ENCODE measurements around the gene IL5RA. TPM values are rescaled to one million over a fixed set of nuclear protein-coding genes. Genes with fewer than 3 reads are reported as not detected.

The IL5RA gene, protein sequence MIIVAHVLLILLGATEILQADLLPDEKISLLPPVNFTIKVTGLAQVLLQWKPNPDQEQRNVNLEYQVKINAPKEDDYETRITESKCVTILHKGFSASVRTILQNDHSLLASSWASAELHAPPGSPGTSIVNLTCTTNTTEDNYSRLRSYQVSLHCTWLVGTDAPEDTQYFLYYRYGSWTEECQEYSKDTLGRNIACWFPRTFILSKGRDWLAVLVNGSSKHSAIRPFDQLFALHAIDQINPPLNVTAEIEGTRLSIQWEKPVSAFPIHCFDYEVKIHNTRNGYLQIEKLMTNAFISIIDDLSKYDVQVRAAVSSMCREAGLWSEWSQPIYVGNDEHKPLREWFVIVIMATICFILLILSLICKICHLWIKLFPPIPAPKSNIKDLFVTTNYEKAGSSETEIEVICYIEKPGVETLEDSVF
- total RNA-seq (2014; rRNA removed; shearing (Covaris generic)) (not detected in 2 replicates), polyA plus RNA-seq (2016; fragmentation: Nextera tagmentation; extraction: Ambion mirVana) (not detected in 2 replicates)

DNA sequence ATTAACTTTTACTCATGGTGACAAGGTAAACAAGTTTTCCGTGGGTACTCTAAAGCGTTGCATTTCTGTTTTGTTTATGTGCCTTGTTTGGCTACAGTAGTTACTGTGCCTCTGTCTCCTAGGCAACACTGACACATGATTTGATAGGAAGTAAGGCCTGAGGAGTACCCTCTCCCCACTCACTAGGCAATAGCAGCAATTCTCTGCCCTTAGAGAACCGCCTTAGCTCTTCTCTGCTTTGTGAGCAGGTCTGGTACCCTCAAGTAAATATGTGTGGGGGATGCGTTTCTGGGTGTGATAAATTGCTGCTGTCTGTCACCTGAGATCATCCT is at the start of gene IL5RA:
Gene IL5RA (minus strand): TSS at position 76 of the 332 bp plus-strand sequence. CDS start 5,390 bp downstream, outside the sequence.
- no peak within 1 kb of the TSS for H3K9ac ChIP-seq

DNA sequence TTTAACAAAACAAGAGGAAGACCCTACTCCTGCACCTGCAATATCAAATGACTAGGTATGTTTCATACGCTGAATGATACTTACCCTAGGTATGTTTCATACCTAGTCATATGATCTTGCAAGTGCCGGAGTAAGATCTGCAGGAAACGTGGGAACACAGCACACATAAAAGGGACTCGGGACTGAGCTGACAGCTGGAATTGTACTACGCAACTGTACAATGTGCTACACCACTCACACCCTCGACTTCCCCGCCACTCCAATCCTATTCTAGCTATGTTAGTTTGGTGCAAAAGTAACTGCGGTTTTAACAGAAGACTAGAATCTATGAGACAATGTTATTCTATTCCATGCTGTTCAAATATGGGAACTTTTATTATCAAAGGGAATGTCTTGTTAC is 47.3 kb upstream of the IL5RA start:
- no peaks in the 10 kb centered on the region for H3K9me2 ChIP-seq (ENCODE audit: insufficient read depth)
- H3K4me2 ChIP-seq (ENCODE audit: unreplicated experiment), result no peak overlapping the region
- H3K36me3 ChIP-seq (ENCODE audit: low read depth), result peaks cover 29% of the 10 kb centered on the region
- no peak overlapping the region for H3K27ac ChIP-seq
- no peak overlapping the region for H2AFZ ChIP-seq
- H3K27me3 ChIP-seq (replicated peaks; ENCODE audit: insufficient read depth), result no peaks in the 10 kb centered on the region
- H3K4me1 ChIP-seq (ENCODE audit: insufficient read depth), result no peaks in the 10 kb centered on the region
- no peak for DNase-seq
- peaks cover 40% of the 10 kb centered on the region for H3F3A ChIP-seq (ENCODE audit: insufficient read depth)
- in situ Hi-C loops (cut with MboI), result no loop called here
- H3K79me2 ChIP-seq (ENCODE audit: insufficient read depth), result 0 out of 2 replicates have a peak, but pooled peaks cover 6% of the 10 kb centered on the region
- no peak for TF ChIP-seq EZH2phosphoT487 (IDR thresholded peaks at IDR 0.05; ENCODE audit: insufficient read depth, low read depth)
- no peak for TF ChIP-seq EZH2 (IDR thresholded peaks at IDR 0.05; ENCODE audit: insufficient read depth, poor library complexity, severe bottlenecking)
- no peak overlapping the region for H3K4me3 ChIP-seq
- no peaks in the 10 kb centered on the region for H3K9me3 ChIP-seq (ENCODE audit: low read depth)
- 88 to 90% methylated on average over 8 of the region's 8 CpGs for WGBS, 2 experiments (ENCODE audit: low coverage in 1 of 2, low lambda C conversion rate in 2 of 2, missing lambda C conversion rate in 2 of 2)
- H3K9ac ChIP-seq, result no peak overlapping the region
- H4K20me1 ChIP-seq (ENCODE audit: insufficient read depth), result no peaks in the 10 kb centered on the region

More for the DNA sequence above, at the start of gene IL5RA:
- Histone ChIP-seq H3K4me1 (ENCODE audit: insufficient read depth) (no peaks in the 10 kb centered on the region), H3K9me3 (ENCODE audit: low read depth) (no peaks in the 10 kb centered on the region), H3F3A (ENCODE audit: insufficient read depth) (no peaks in the 10 kb centered on the region), H3K27me3 (replicated peaks; ENCODE audit: insufficient read depth) (no peaks in the 10 kb centered on the region), H3K4me2 (ENCODE audit: unreplicated experiment) (no peak within 1 kb of the TSS), H3K9me2 (ENCODE audit: insufficient read depth) (no peaks in the 10 kb centered on the region), H3K27ac (no peak within 1 kb of the TSS), H4K20me1 (ENCODE audit: insufficient read depth) (no peaks in the 10 kb centered on the region), H3K36me3 (ENCODE audit: low read depth) (no peaks in the 10 kb centered on the region), H2AFZ (no peak within 1 kb of the TSS), H3K4me3 (no peak within 1 kb of the TSS), H3K79me2 (ENCODE audit: insufficient read depth) (no peaks in the 10 kb centered on the region)
- TF ChIP-seq EZH2 (IDR thresholded peaks at IDR 0.05; ENCODE audit: insufficient read depth, poor library complexity, severe bottlenecking) (no peak), EZH2phosphoT487 (IDR thresholded peaks at IDR 0.05; ENCODE audit: insufficient read depth, low read depth) (no peak)
- DNase-seq, result no peak
- in situ Hi-C loops (cut with MboI), result no loop called here
- WGBS, 2 experiments (ENCODE audit: low coverage in 1 of 2, low lambda C conversion rate in 2 of 2, missing lambda C conversion rate in 2 of 2), result 25 to 26% methylated on average over 4 of the region's 4 CpGs

DNA sequence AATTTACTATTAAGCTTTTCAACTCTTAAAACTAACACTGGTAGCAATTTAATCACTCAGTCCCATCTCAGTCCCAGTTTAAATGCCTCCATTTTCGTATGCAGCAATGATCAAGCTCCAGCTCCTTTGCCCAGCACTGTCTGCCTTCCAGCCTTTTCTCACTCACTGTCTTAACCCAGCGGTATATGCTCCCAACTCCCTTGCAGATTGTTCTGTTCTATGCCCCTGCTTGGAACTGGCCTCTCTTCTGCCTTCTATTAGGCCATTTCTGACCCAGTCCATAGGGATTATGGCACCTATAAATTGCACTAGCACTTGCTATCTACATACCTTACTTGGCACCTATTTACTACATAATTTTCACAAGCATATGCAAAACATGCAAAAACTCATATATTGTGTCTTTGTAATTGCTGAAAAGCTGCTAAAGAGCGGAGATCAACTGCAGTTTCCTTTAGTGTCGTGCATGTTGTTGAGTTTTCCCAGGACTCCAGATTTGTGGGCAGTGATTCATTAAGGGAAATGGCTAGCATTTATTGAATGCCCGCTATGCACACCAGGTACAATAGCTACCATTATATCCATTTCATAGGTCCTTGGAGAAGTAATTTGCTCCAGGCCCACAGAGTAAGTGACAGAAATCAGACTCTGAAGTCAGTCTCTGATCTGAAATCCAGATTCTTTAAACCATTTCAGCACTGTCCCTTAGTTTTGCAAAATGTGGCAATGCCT is 44.9 kb upstream of the IL5RA start:
- H3K4me3 ChIP-seq, result no peak overlapping the region
- H3K9me3 ChIP-seq (ENCODE audit: low read depth), result no peaks in the 10 kb centered on the region
- H3K79me2 ChIP-seq (ENCODE audit: insufficient read depth), result peaks cover 10% of the 10 kb centered on the region; the same call in 1 of the 2 replicates
- no peak overlapping the region for H2AFZ ChIP-seq
- H3K4me2 ChIP-seq (ENCODE audit: unreplicated experiment), result no peak overlapping the region
- H3K36me3 ChIP-seq (ENCODE audit: low read depth), result peaks cover 47% of the 10 kb centered on the region
- no peaks in the 10 kb centered on the region for H3K4me1 ChIP-seq (ENCODE audit: insufficient read depth)
- H4K20me1 ChIP-seq (ENCODE audit: insufficient read depth), result no peaks in the 10 kb centered on the region
- no peaks in the 10 kb centered on the region for H3K27me3 ChIP-seq (replicated peaks; ENCODE audit: insufficient read depth)
- H3K27ac ChIP-seq, result no peak overlapping the region
- H3F3A ChIP-seq (ENCODE audit: insufficient read depth), result peaks cover 52% of the 10 kb centered on the region
- 95 to 97% methylated on average over 5 of the region's 5 CpGs for WGBS, 2 experiments (ENCODE audit: low coverage in 1 of 2, low lambda C conversion rate in 2 of 2, missing lambda C conversion rate in 2 of 2)
- DNase-seq, result no peak
- no peak for TF ChIP-seq EZH2phosphoT487 (IDR thresholded peaks at IDR 0.05; ENCODE audit: insufficient read depth, low read depth)
- TF ChIP-seq EZH2 (IDR thresholded peaks at IDR 0.05; ENCODE audit: insufficient read depth, poor library complexity, severe bottlenecking), result no peak
- H3K9me2 ChIP-seq (ENCODE audit: insufficient read depth), result no peaks in the 10 kb centered on the region
- no peak overlapping the region for H3K9ac ChIP-seq
- in situ Hi-C loops (cut with MboI), result no loop called here

DNA sequence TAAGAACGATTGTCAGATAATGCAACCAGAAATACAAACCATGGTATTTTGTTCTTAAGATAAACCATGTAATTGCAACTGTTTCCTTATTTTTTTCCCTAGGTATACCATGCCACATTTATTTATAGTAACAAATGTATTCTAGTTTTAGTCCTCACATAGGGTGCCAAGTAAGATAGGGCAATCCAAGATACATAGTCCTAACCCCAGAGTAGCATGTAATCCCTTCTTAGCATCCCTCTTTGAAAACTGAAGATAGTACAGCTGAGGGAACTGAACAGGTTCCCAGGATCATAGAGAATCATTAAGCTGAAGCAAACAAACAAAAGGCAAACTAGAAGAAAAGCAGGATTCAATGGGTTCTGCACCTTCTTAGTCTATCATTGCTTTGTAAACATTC is 41.3 kb upstream of the IL5RA start:
- no peak for DNase-seq
- Histone ChIP-seq H3K36me3 (ENCODE audit: low read depth) (peaks cover 78% of the 10 kb centered on the region), H3K27ac (no peak overlapping the region), H3K9ac (no peak overlapping the region), H3F3A (ENCODE audit: insufficient read depth) (peaks cover 49% of the 10 kb centered on the region), H4K20me1 (ENCODE audit: insufficient read depth) (no peaks in the 10 kb centered on the region), H3K9me3 (ENCODE audit: low read depth) (no peaks in the 10 kb centered on the region), H3K4me1 (ENCODE audit: insufficient read depth) (no peaks in the 10 kb centered on the region), H3K79me2 (ENCODE audit: insufficient read depth) (peaks cover 4% of the 10 kb centered on the region; the same call in 1 of the 2 replicates), H3K27me3 (replicated peaks; ENCODE audit: insufficient read depth) (no peaks in the 10 kb centered on the region), H2AFZ (no peak overlapping the region), H3K4me2 (ENCODE audit: unreplicated experiment) (no peak overlapping the region), H3K4me3 (no peak overlapping the region), H3K9me2 (ENCODE audit: insufficient read depth) (no peaks in the 10 kb centered on the region)
- in situ Hi-C loops (cut with MboI), result no loop called here
- 92 to 100% methylated on average over 1 of the region's 1 CpG for WGBS, 2 experiments (ENCODE audit: low coverage in 1 of 2, low lambda C conversion rate in 2 of 2, missing lambda C conversion rate in 2 of 2)
- TF ChIP-seq EZH2 (IDR thresholded peaks at IDR 0.05; ENCODE audit: insufficient read depth, poor library complexity, severe bottlenecking), result no peak
- no peak for TF ChIP-seq EZH2phosphoT487 (IDR thresholded peaks at IDR 0.05; ENCODE audit: insufficient read depth, low read depth)

Data from GM23248 (cell line).